Measurements from ENCODE around the gene ZNF597. TPM values are rescaled to one million over a fixed set of nuclear protein-coding genes. Genes with fewer than 3 reads are reported as not detected.
"Not testable (repeated sequence)": the region's sequence is repeated elsewhere in the genome, so short reads cannot be mapped to it uniquely, and the experiment has no call there.

ZNF597 gene
- total and polyA plus RNA-seq, 7 donors: 0.69 to 2.5 (median 1.5) TPM

DNA sequence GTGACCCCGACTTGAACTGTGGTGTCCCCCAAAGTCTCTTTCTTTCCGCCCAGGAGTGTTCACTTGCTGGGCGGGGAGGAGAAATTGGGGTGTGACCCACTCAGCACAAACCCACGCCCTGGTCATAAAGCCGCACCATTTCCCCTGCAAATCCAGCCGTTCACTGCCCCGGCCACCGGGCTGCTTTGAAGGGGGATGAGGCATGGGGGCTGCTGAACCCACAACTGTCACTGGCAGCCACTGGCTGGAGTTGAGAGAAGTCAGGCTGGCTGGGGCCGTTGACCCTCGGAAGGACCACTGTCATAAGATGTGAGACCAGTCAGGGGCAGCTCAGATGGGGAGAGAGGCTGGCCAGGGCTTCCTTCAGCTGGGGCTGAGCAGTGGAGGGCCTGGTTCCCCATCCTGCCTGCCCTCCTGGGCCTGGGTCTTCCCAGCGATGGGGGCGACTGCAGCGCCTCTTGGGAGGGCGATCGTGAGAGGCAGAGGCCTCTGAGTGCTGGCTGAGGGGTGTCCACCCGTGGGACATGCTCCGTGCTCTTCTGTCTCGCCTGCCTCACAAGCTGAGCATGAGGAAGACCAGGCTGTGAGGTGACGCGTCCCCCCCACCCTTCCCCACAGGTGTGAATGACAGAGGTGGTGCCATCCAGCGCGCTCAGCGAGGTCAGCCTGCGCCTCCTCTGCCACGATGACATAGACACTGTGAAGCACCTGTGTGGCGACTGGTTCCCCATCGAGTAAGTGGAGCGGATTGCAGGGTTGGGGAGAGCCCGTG, 32.5 kb upstream of the ZNF597 start:
- intact Hi-C loops (cut with DNase I): no loop called here
- TF ChIP-seq POLR2A (IDR thresholded peaks at IDR 0.05): no peak
- TF ChIP-seq POLR2AphosphoS5 (IDR thresholded peaks at IDR 0.05): no peak
- no peak for TF ChIP-seq EP300 (IDR thresholded peaks at IDR 0.05)
- TF ChIP-seq, protein P1, sequence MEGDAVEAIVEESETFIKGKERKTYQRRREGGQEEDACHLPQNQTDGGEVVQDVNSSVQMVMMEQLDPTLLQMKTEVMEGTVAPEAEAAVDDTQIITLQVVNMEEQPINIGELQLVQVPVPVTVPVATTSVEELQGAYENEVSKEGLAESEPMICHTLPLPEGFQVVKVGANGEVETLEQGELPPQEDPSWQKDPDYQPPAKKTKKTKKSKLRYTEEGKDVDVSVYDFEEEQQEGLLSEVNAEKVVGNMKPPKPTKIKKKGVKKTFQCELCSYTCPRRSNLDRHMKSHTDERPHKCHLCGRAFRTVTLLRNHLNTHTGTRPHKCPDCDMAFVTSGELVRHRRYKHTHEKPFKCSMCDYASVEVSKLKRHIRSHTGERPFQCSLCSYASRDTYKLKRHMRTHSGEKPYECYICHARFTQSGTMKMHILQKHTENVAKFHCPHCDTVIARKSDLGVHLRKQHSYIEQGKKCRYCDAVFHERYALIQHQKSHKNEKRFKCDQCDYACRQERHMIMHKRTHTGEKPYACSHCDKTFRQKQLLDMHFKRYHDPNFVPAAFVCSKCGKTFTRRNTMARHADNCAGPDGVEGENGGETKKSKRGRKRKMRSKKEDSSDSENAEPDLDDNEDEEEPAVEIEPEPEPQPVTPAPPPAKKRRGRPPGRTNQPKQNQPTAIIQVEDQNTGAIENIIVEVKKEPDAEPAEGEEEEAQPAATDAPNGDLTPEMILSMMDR (IDR thresholded peaks at IDR 0.05): no peak
- peaks cover 0 to 7% (median 3%) of the 10 kb centered on the region in 4 donors for H3K4me1 ChIP-seq
- H3K9me3 ChIP-seq: no peaks in the 10 kb centered on the region
- H3K36me3 ChIP-seq: peaks cover 0 to 29% (median 11%) of the 10 kb centered on the region in 4 donors
- DNase-seq: no peak
- H3K4me3 ChIP-seq: no peak overlapping the region
- H3K27me3 ChIP-seq: no peaks in the 10 kb centered on the region
- WGBS, 2 donors: 66 to 86% methylated on average over 29 of the region's 29 CpGs
- no peak overlapping the region for H3K27ac ChIP-seq

DNA sequence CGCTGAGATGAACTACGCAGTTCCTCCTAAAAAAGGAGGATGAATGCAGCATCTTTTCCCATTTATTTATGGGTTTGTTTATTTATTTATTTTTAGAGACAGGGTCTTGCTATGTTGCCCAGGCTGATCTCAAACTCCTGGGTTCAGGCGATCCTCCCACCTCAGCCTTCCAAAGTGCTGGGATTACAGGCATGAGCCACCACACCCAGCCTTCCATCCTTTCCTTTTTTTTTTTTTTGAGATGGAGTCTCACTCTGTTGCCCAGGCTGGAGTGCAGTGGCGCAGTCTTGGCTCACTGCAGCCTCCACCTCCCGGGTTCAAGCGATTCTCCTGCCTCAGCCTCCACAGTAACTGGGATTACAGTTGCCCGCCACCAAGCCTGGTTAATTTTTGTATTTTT, 31.6 kb upstream of the ZNF597 start:
- peaks cover 0 to 19% (median 7%) of the 10 kb centered on the region in 4 donors for H3K36me3 ChIP-seq
- WGBS, 2 donors: 91 to 94% methylated on average over 7 of the region's 7 CpGs
- H3K4me1 ChIP-seq; H3K9me3 ChIP-seq; H3K27ac ChIP-seq; H3K27me3 ChIP-seq; H3K4me3 ChIP-seq; intact Hi-C loops (cut with DNase I); DNase-seq: not testable (repeated sequence)

DNA sequence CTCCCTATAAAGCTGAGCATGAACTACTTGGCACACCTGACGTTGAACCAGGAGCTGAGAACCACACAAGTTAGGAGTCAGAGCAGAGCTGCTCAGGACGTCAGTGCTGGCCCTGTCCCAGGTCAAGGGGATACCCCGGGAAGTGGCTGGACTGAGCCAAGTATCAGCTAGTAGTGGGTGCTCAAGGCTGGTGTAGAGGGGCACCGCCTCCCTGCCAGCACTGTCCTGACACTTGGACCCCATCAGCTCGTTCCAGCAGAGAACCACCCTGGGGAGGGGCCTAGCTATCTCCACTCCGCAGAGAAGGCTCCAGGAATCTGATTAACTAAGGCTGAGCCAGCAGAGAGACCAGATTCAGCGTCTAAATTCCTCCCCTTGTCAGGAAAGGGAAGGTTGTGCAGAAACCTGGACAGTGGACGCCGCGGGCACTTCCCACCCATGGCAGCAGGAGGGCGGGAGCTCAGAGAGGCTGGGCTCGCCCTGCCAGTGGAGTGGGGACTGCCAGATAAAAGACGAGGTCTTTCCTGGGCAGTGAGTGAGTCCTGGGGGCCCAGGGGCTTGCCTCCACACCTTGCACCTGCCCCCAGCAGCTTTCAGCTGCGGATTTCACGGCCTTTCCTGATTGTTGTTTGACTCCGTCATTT, 31.0 kb upstream of the ZNF597 start:
- no peaks in the 10 kb centered on the region for H3K9me3 ChIP-seq
- TF ChIP-seq EP300 (IDR thresholded peaks at IDR 0.05) (no peak), POLR2AphosphoS5 (IDR thresholded peaks at IDR 0.05) (no peak), POLR2A (IDR thresholded peaks at IDR 0.05) (no peak)
- TF ChIP-seq, protein P1 (IDR thresholded peaks at IDR 0.05): no peak
- no peak for DNase-seq
- intact Hi-C loops (cut with DNase I): no loop called here
- peaks cover 0 to 13% (median 3%) of the 10 kb centered on the region in 4 donors for H3K36me3 ChIP-seq
- H3K4me1 ChIP-seq: peaks cover 0 to 15% (median 6%) of the 10 kb centered on the region in 4 donors
- H3K27ac ChIP-seq: no peak overlapping the region
- WGBS, 2 donors: 82 to 86% methylated on average over 16 of the region's 16 CpGs
- no peaks in the 10 kb centered on the region for H3K27me3 ChIP-seq
- no peak overlapping the region for H3K4me3 ChIP-seq

DNA sequence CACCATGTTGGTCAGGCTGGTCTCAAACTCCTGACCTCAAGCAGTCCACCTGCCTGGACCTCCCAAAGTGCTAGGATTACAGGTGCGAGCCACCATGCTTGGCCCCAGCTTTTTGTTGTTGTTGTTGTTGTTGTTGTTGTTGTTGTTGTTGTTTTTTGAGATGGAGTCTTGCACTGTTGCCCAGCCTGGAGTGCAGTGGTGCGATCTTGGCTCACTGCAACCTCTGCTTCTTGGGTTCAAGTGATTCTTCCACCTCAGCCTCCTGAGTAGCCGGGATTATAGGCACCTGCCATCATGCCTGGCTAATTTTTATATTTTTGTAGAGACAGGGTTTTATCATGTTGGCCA, 30.3 kb upstream of the ZNF597 start:
- peaks cover 0 to 21% (median 8%) of the 10 kb centered on the region in 4 donors for H3K4me1 ChIP-seq
- H3K9me3 ChIP-seq; H3K4me3 ChIP-seq; intact Hi-C loops (cut with DNase I); H3K27ac ChIP-seq; H3K27me3 ChIP-seq; DNase-seq: not testable (repeated sequence)
- 88 to 97% methylated on average over 3 of the region's 3 CpGs for WGBS, 2 donors
- peaks cover 0 to 10% (median 0%) of the 10 kb centered on the region in 4 donors for H3K36me3 ChIP-seq

DNA sequence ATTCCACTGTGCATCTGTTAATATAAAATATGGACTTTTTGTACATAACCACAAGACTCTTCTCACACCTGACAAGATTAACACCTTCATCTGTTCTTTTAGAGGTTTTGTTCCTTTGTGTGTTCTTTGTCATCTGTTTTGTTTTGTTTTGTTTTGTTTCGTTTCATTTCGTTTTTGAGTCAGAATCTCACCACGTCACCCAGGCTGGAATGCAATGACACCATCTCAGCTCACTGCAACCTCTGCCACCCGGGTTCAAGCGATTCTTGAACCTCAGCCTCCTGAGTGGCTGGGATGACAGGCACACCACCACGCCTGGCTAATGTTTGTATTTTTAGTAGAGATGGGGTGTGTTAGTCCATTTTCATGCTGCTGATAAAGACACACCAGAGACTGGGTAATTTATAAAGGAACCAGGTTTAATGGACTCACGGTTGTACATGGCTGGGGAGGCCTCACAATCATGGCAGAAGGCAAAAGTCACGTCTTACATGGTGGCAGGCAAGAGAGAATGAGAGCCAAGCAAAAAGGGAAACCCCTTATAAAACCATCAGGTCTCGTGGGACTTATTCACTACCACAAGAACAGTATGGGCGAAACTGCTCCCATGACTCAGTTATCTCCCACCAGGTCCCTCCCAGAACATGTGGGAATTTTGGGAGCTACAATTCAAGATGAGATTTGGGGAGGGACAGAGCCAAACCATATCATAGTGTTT, 29.7 kb upstream of the ZNF597 start:
- H3K27ac ChIP-seq: no peak overlapping the region
- no peak overlapping the region for H3K4me3 ChIP-seq
- intact Hi-C loops (cut with DNase I): no loop called here
- TF ChIP-seq POLR2AphosphoS5 (IDR thresholded peaks at IDR 0.05) (no peak), EP300 (IDR thresholded peaks at IDR 0.05) (no peak), POLR2A (IDR thresholded peaks at IDR 0.05) (no peak)
- TF ChIP-seq, protein P1 (IDR thresholded peaks at IDR 0.05): no peak
- no peaks in the 10 kb centered on the region for H3K9me3 ChIP-seq
- no peaks in the 10 kb centered on the region for H3K27me3 ChIP-seq
- H3K36me3 ChIP-seq: peaks cover 0 to 10% (median 0%) of the 10 kb centered on the region in 4 donors
- DNase-seq: no peak
- peaks cover 0 to 27% (median 11%) of the 10 kb centered on the region in 4 donors for H3K4me1 ChIP-seq
- 86 to 87% methylated on average over 10 of the region's 10 CpGs for whole genome bisulfite sequencing, 2 donors

All from sigmoid colon (tissue), 7 donors.